GM12878 (cell line): ENCODE measurements around the gene MEIOSIN. TPM values are rescaled to one million over a fixed set of nuclear protein-coding genes. Genes with fewer than 3 reads are reported as not detected.
A peak's percentile ranks its signal among the peaks of the same experiment; 100 is the strongest.

Experiments
- ATAC-seq: fragments of 200-7000 bp; cut with Tn5 transposase; 3 replicates; pipeline ENCODE4 v1.9.1; 2020; ENCODE audit warnings: mild to moderate bottlenecking, moderate library complexity
- BruUV-seq: library from RNA; stranded (reverse); fragments of 400-500 nt; replicated peaks from 2 replicates; lab custom pipeline; 2021; lab: Mats Ljungman, UMichigan
- CTCF ChIA-PET: fragments of 300-600 bp; sonication (Branson Sonifier 250); formaldehyde crosslinking; extraction: SDS; loops from one replicate; lab custom pipeline; 2021; ENCODE audit warnings: inconsistent platforms; lab: Yijun Ruan, JAX
- POLR2A ChIA-PET: fragments of 350-600 bp; formaldehyde crosslinking; extraction: SDS; loops from one replicate; lab custom pipeline; 2021; ENCODE audit warnings: inconsistent platforms; lab: Charles Lee
- RAD21 ChIA-PET: fragments of 300-600 bp; sonication (Branson Sonifier 250); formaldehyde crosslinking; loops from one replicate; lab custom pipeline; 2023; ENCODE audit warnings: antibody characterized with exemption; ENCODE audit not compliant: unreplicated experiment; lab: Charles Lee
- SMC1A ChIA-PET: fragments of 300-600 bp; sonication (Branson Sonifier 250); formaldehyde crosslinking; loops from one replicate; lab custom pipeline; 2023; ENCODE audit not compliant: unreplicated experiment, uncharacterized antibody; lab: Charles Lee
- DNase-seq: peaks from one replicate; pipeline ENCODE4 v3.0.0-alpha.2; 2011; ENCODE audit warnings: low read depth, low spot score
- FAIRE-seq: peaks from 3 replicates; lab custom pipeline; 2011; peaks lifted over from hg19 to GRCh38; lab: Jason Lieb, UNC
- H2AFZ ChIP-seq: 2 replicates; pipeline ENCODE4 v1.6.0; 2011; ENCODE audit warnings: low read depth, low read length, control low read depth; ENCODE audit not compliant: control insufficient read depth
- H3K27ac ChIP-seq: 2 replicates; pipeline ENCODE4 v1.5.1; 2011; ENCODE audit warnings: control low read depth; ENCODE audit not compliant: control insufficient read depth, insufficient read depth
- H3K27me3 ChIP-seq, 2 experiments: replicated peaks in 1 of 2; 2 replicates each; pipeline versions ENCODE4 v1.6.0 to v1.6.1; 2011; ENCODE audit warnings: low read length in 1 of 2; ENCODE audit not compliant: control insufficient read depth in 2 of 2, insufficient read depth in 2 of 2
- H3K36me3 ChIP-seq, 2 experiments: 2 replicates each; pipeline ENCODE4 v1.5.1; 2011; ENCODE audit warnings: low read length in 1 of 2; ENCODE audit not compliant: control insufficient read depth in 2 of 2, insufficient read depth in 2 of 2
- H3K4me1 ChIP-seq: 2 replicates; pipeline ENCODE4 v1.6.1; 2011; ENCODE audit warnings: mild to moderate bottlenecking, low read length, moderate library complexity, mixed read lengths; ENCODE audit not compliant: control insufficient read depth, insufficient read depth
- H3K4me2 ChIP-seq: 2 replicates; pipeline ENCODE4 v1.6.0; 2011; ENCODE audit warnings: control low read depth; ENCODE audit not compliant: control insufficient read depth, insufficient read depth
- H3K4me3 ChIP-seq: fragments of 200-600 bp; sonication (generic); 2 replicates; pipeline ENCODE4 v1.5.1; 2016
- H3K79me2 ChIP-seq: 2 replicates; pipeline ENCODE4 v1.6.0; 2011; ENCODE audit warnings: low read length; ENCODE audit not compliant: control insufficient read depth, insufficient read depth
- H3K9ac ChIP-seq: 2 replicates; pipeline ENCODE4 v1.8.0; 2011; ENCODE audit warnings: low read length, control low read depth, mixed read lengths; ENCODE audit not compliant: control insufficient read depth, insufficient read depth
- H3K9me3 ChIP-seq: replicated peaks from 3 replicates; pipeline ENCODE4 v1.5.1; 2011; ENCODE audit warnings: mild to moderate bottlenecking, low read length; ENCODE audit not compliant: control insufficient read depth, insufficient read depth
- H4K20me1 ChIP-seq: 2 replicates; pipeline ENCODE4 v1.6.0; 2011; ENCODE audit not compliant: control insufficient read depth, insufficient read depth
- ATF3 ChIP-seq: IDR thresholded peaks from 2 replicates; pipeline ENCODE4 v1.6.1; 2011; ENCODE audit warnings: low read depth, mild to moderate bottlenecking, low read length, moderate library complexity, borderline replicate concordance; ENCODE audit errors: extremely low read depth
- BCL3 ChIP-seq: IDR thresholded peaks from 2 replicates; pipeline ENCODE4 v1.6.1; 2011; ENCODE audit warnings: borderline replicate concordance, low read depth, mild to moderate bottlenecking, moderate library complexity, low read length; ENCODE audit not compliant: insufficient read depth, poor library complexity, severe bottlenecking
- CEBPZ ChIP-seq: fragments of 150-350 bp; IDR thresholded peaks from 2 replicates; pipeline ENCODE4 v1.6.1; 2016; ENCODE audit warnings: low read depth, low read length
- CREM ChIP-seq: IDR thresholded peaks from 2 replicates; pipeline ENCODE4 v1.6.1; 2014; ENCODE audit warnings: antibody characterized with exemption, low read depth
- EGR1 ChIP-seq, 2 experiments: IDR thresholded peaks; 1 replicate in 1 of 2; 2 replicates in 1 of 2; pipeline ENCODE4 v1.6.1; 2011 to 2012; ENCODE audit warnings: low read depth in 2 of 2, low read length in 2 of 2, borderline replicate concordance in 1 of 2, mild to moderate bottlenecking in 1 of 2, moderate library complexity in 1 of 2
- HDGF ChIP-seq: fragments of 450-650 bp; IDR thresholded peaks from 2 replicates; pipeline ENCODE4 v1.6.1; 2016; ENCODE audit warnings: antibody characterized with exemption
- IKZF2 ChIP-seq, 2 experiments: fragments of 450-650 bp; IDR thresholded peaks; 2 replicates each; pipeline ENCODE4 v1.6.1; 2017; ENCODE audit warnings: mild to moderate bottlenecking in 2 of 2, moderate library complexity in 2 of 2
- NFYB ChIP-seq: IDR thresholded peaks from 2 replicates; pipeline ENCODE4 v1.6.1; 2011; ENCODE audit warnings: low read depth, mild to moderate bottlenecking, low read length, improper control_type of control experiment, moderate library complexity; ENCODE audit not compliant: insufficient read depth
- RB1 ChIP-seq: fragments of 450-650 bp; formaldehyde crosslinking; IDR thresholded peaks from 2 replicates; pipeline ENCODE4 v1.6.1; 2017; ENCODE audit warnings: mild to moderate bottlenecking, borderline replicate concordance
- SMAD5 ChIP-seq: IDR thresholded peaks from 2 replicates; pipeline ENCODE4 v1.6.1; 2016; ENCODE audit warnings: antibody characterized with exemption, low read depth
- TCF3 ChIP-seq: IDR thresholded peaks from 2 replicates; pipeline ENCODE4 v1.6.1; 2012; ENCODE audit warnings: low read depth, mild to moderate bottlenecking, low read length, borderline replicate concordance; ENCODE audit not compliant: insufficient read depth
- YY1 ChIP-seq: IDR thresholded peaks from 2 replicates; pipeline ENCODE4 v1.6.1; 2011; ENCODE audit warnings: low read depth, mild to moderate bottlenecking, low read length
- WGBS: methylation state at CpG from one replicate; pipeline ENCODE4 v1.1.6; 2016; ENCODE audit warnings: low lambda C conversion rate; ENCODE audit not compliant: insufficient replicate concordance, insufficient coverage; ENCODE audit errors: missing lambda C conversion rate; 5-methylcytosine and 5-hydroxymethylcytosine counted together
- in situ Hi-C: fragments of 300-500 bp; cut with MboI; formaldehyde crosslinking; loops from 9 replicates; pipeline ENCODE4 v1.14.3; 2018; ENCODE audit warnings: mixed read lengths
- intact Hi-C: fragments of 100-400 bp; cut with micrococcal nuclease; formaldehyde crosslinking; loops from one replicate; pipeline ENCODE4 v1.14.2; 2022; ENCODE audit not compliant: unreplicated experiment
- polyA plus RNA-seq, 11 experiments: library from polyadenylated mRNA; depleted of rRNA in 4 of 11; unstranded in 6 of 11; stranded (reverse) in 5 of 11; fragments of >200 nt; fragmentation: Nextera tagmentation in 4 of 11; fragmentation: Illumina TruSeq in 1 of 11; extraction: Ambion mirVana in 4 of 11; extraction: Trizol in 1 of 11; gene quantifications; 1 replicate in 1 of 11; 2 replicates in 10 of 11; pipeline versions ENCODE4 v1.2.1 to v1.2.3, GENCODE V29; 2011 to 2016; ENCODE audit warnings: inconsistent platforms in 2 of 11, missing spikeins in 2 of 11, low read depth in 1 of 11
- total RNA-seq, 4 experiments: library from RNA; depleted of rRNA in 3 of 4; stranded (reverse); fragments of >200 nt in 3 of 4; fragmentation: Illumina TruSeq in 1 of 4; extraction: Trizol in 1 of 4; gene quantifications; 2 replicates each; pipeline versions ENCODE4 v1.2.1 to v1.2.3, GENCODE V29; 2013 to 2021

Gene MEIOSIN
- total and polyA plus RNA-seq, 10 of the 15 experiments (the other 5 are each of a cell fraction or from before 2014, with no cell fraction given) = 0.05 to 0.66 (median 0.14) TPM; not detected in 4

- intact Hi-C loops = loop anchor here (2.0 to 5.0 kb wide), 3 partner anchors 24 to 77 kb away; partner anchors contain the start of genes DMWD, FBXO46, MEIOSIN and QPCTL
- H2AFZ ChIP-seq = peak within 1 kb of the TSS; percentile 86
- DNase-seq (peak; percentile 89), ATAC-seq (peak; percentile 82), FAIRE-seq (peak; percentile 95)
- no peaks in the 10 kb centered on the region for H3K36me3 ChIP-seq
- H3K9me3 ChIP-seq = no peaks in the 10 kb centered on the region
- under 1% methylated on average over 70 of the region's 70 CpGs for WGBS
- CTCF ChIA-PET = interaction anchor here (0.5 to 4.5 kb wide), 39 partner anchors 9 to 485 kb away, joined by 3 to 110 read pairs (median 5); partner anchors contain the start of genes CCDC61, DMWD, FBXO46 and FOXA3
- in situ Hi-C loops = no loop called here
- peaks cover 4% of the 10 kb centered on the region for H3K4me1 ChIP-seq
- peak within 1 kb of the TSS; percentile 75 for H3K9ac ChIP-seq
- POLR2A ChIA-PET = interaction anchor here (0.5 to 3.3 kb wide), 31 partner anchors 8 to 947 kb away, joined by 3 to 28 read pairs (median 4); partner anchors contain the start of genes CCDC61, DMWD, FBXO46 and IRF2BP1
- no TSS peak for BruUV-seq
- peak within 1 kb of the TSS; percentile 98 for H3K4me3 ChIP-seq
- H3K27ac ChIP-seq = peak within 1 kb of the TSS; percentile 80
- no peaks in the 10 kb centered on the region for H4K20me1 ChIP-seq
- no peaks in the 10 kb centered on the region; the same call in 1 of the 2 replicates for H3K79me2 ChIP-seq
- H3K27me3 ChIP-seq = no peaks in the 10 kb centered on the region
- RAD21 ChIA-PET = interaction anchor here (0.5 to 3.6 kb wide), 30 partner anchors 10 to 1362 kb away, joined by 3 to 63 read pairs (median 6); partner anchors contain the start of genes DMWD, FBXO46, FOXA3 and IRF2BP1
- SMC1A ChIA-PET = interaction anchor here (0.6 to 3.2 kb wide), 15 partner anchors 10 to 345 kb away, joined by 3 to 24 read pairs (median 4); partner anchors contain the start of genes DMWD, FBXO46 and SYMPK
- H3K4me2 ChIP-seq = peak within 1 kb of the TSS; percentile 98
- TF ChIP-seq TCF3 = peak; percentile 100
- peak; percentile 75 for TF ChIP-seq YY1
- peak in 1 of 2 experiments; percentile 83; a peak in 2 of 3 replicates for TF ChIP-seq EGR1 (IDR thresholded peaks at IDR 0.05; ENCODE audit: borderline replicate concordance in 1 of 2, low read depth in 2 of 2, low read length in 2 of 2)
- peak; percentile 59; the same call in 1 of the 2 replicates for TF ChIP-seq CREM
- 0 out of 2 replicates have a peak, but pooled peaks have one; percentile 14 for TF ChIP-seq RB1
- no peak for TF ChIP-seq ATF3
- peak; percentile 87 for TF ChIP-seq NFYB
- peak; percentile 9 to 59; a peak in 1 of 4 replicates for TF ChIP-seq IKZF2 (IDR thresholded peaks at IDR 0.05)
- peak; percentile 17; the same call in 1 of the 2 replicates for TF ChIP-seq HDGF
- peak; percentile 93 for TF ChIP-seq BCL3
- 0 out of 2 replicates have a peak, but pooled peaks have one; percentile 36 for TF ChIP-seq SMAD5
- no peak for TF ChIP-seq CEBPZ
These were observed 35.9 kb downstream of the MEIOSIN start, which contains the start of gene SIX5 for GRCh38 chr19:45768984-45769782. Gene SIX5 (minus strand): TSS chr19:45769252. CDS start chr19:45768844, 408 bp downstream.
